SK-N-SH (cell line): ENCODE measurements around the gene EVA1A. TPM values are rescaled to one million over a fixed set of nuclear protein-coding genes. Genes with fewer than 3 reads are reported as not detected.
A peak's percentile ranks its signal among the peaks of the same experiment; 100 is the strongest.

Experiments used
- CTCF ChIA-PET: fragments of 300-600, 350-600 bp; formaldehyde crosslinking; extraction: SDS; loops from one replicate; lab custom pipeline; 2021; lab: Yijun Ruan, JAX
- POLR2A ChIA-PET: fragments of 350-600 bp; sonication (Branson Sonifier 250); formaldehyde crosslinking; extraction: SDS; loops from one replicate; lab custom pipeline; 2020; ENCODE audit warnings: antibody characterized with exemption, inconsistent platforms; lab: Yijun Ruan, JAX
- DNase-seq: peaks from one replicate; pipeline ENCODE4 v3.0.0; 2012
- H2AFZ ChIP-seq: fragments of 200-600 bp; sonication (generic); 2 replicates; pipeline ENCODE4 v1.8.1; 2016; ENCODE audit warnings: antibody characterized with exemption, mild to moderate bottlenecking, low read depth
- H3F3A ChIP-seq: fragments of 200-600 bp; sonication (generic); replicated peaks from 2 replicates; pipeline ENCODE3; 2016; ENCODE audit warnings: antibody characterized with exemption, mild to moderate bottlenecking; ENCODE audit not compliant: insufficient read depth
- H3K27ac ChIP-seq, 2 experiments: fragments of 200-500 bp in 1 of 2; fragments of 200-600 bp in 1 of 2; sonication (Bioruptor generic) in 1 of 2; sonication (generic), shearing (Covaris generic) in 1 of 2; 2 replicates each; pipeline versions ENCODE4 v1.5.1 to v1.6.1; 2014 to 2016; ENCODE audit warnings: low read depth in 2 of 2, inconsistent platforms in 1 of 2, low read length in 1 of 2, mild to moderate bottlenecking in 1 of 2, mixed read lengths in 1 of 2
- H3K27me3 ChIP-seq: fragments of 200-600 bp; sonication (generic), shearing (Covaris generic); 2 replicates; pipeline ENCODE4 v1.6.1; 2016; ENCODE audit warnings: mixed run types; ENCODE audit not compliant: insufficient read depth
- H3K36me3 ChIP-seq, 2 experiments: fragments of 200-500 bp in 1 of 2; fragments of 200-600 bp in 1 of 2; sonication (Bioruptor generic) in 1 of 2; sonication (generic) in 1 of 2; replicated peaks in 1 of 2; 2 replicates each; pipeline versions ENCODE3 to v1.5.1; 2014 to 2016; ENCODE audit warnings: low read length in 1 of 2, mild to moderate bottlenecking in 1 of 2; ENCODE audit not compliant: insufficient read depth in 2 of 2, control insufficient read depth in 1 of 2
- H3K4me1 ChIP-seq, 2 experiments: fragments of 200-500 bp in 1 of 2; fragments of 200-600 bp in 1 of 2; sonication (Bioruptor generic) in 1 of 2; sonication (generic), shearing (Covaris generic) in 1 of 2; 2 replicates each; pipeline versions ENCODE4 v1.5.1 to v1.6.1; 2014 to 2016; ENCODE audit warnings: low read depth in 1 of 2, low read length in 1 of 2, mixed run types in 1 of 2; ENCODE audit not compliant: insufficient read depth in 2 of 2, control insufficient read depth in 1 of 2
- H3K4me2 ChIP-seq: fragments of 200-600 bp; sonication (generic), shearing (Covaris generic); 2 replicates; pipeline ENCODE4 v1.6.1; 2017; ENCODE audit warnings: mixed run types
- H3K4me3 ChIP-seq, 2 experiments: fragments of 200-500 bp in 1 of 2; fragments of 200-600 bp in 1 of 2; sonication (Bioruptor generic) in 1 of 2; sonication (generic), shearing (Covaris generic) in 1 of 2; 2 replicates each; pipeline versions ENCODE4 v1.5.1 to v1.8.1; 2014 to 2016; ENCODE audit warnings: low read depth in 2 of 2, inconsistent platforms in 1 of 2, low read length in 1 of 2, mild to moderate bottlenecking in 1 of 2, mixed read lengths in 1 of 2, moderate library complexity in 1 of 2
- H3K79me2 ChIP-seq: fragments of 200-600 bp; sonication (generic); 2 replicates; pipeline ENCODE4 v1.8.1; 2017; ENCODE audit warnings: mild to moderate bottlenecking; ENCODE audit not compliant: insufficient read depth
- H3K9ac ChIP-seq: fragments of 200-600 bp; sonication (generic); 2 replicates; pipeline ENCODE4 v1.6.1; 2017; ENCODE audit warnings: mixed run types
- H3K9me2 ChIP-seq: fragments of 200-600 bp; sonication (generic); 2 replicates; pipeline ENCODE4 v1.6.1; 2017; ENCODE audit warnings: mixed run types
- H3K9me3 ChIP-seq: fragments of 200-600 bp; sonication (generic); 2 replicates; pipeline ENCODE4 v1.6.1; 2017; ENCODE audit warnings: mixed run types, mild to moderate bottlenecking, moderate library complexity
- H4K20me1 ChIP-seq: fragments of 200-600 bp; sonication (generic); 2 replicates; pipeline ENCODE4 v1.6.1; 2017; ENCODE audit warnings: mild to moderate bottlenecking, mixed run types; ENCODE audit not compliant: insufficient read depth
- CTCF ChIP-seq: fragments of 200-600 bp; sonication (generic); IDR thresholded peaks from 2 replicates; pipeline ENCODE4 v1.6.1; 2017; ENCODE audit warnings: antibody characterized with exemption, mild to moderate bottlenecking, moderate library complexity
- ELF1 ChIP-seq: IDR thresholded peaks from 2 replicates; pipeline ENCODE4 v1.4.0; 2012
- EP300 ChIP-seq, 2 experiments: IDR thresholded peaks; 2 replicates each; pipeline versions ENCODE4 v1.4.0 to v1.6.1; 2012; ENCODE audit warnings: borderline replicate concordance in 1 of 2, low read depth in 1 of 2, low read length in 1 of 2
- EZH2phosphoT487 ChIP-seq: fragments of 200-600 bp; sonication (generic); IDR thresholded peaks from 2 replicates; pipeline ENCODE4 v1.6.1; 2017; ENCODE audit warnings: low read depth, mixed run types, mild to moderate bottlenecking, antibody characterized with exemption, moderate library complexity, borderline replicate concordance
- FOXJ3 ChIP-seq: sonication (generic); formaldehyde crosslinking; IDR thresholded peaks from 2 replicates; pipeline ENCODE4 v1.5.1; 2020; ENCODE audit warnings: mild to moderate bottlenecking, missing genetic modification reagents
- GABPA ChIP-seq: IDR thresholded peaks from 2 replicates; pipeline ENCODE4 v1.4.0; 2012; ENCODE audit warnings: low read depth, mild to moderate bottlenecking
- JUND ChIP-seq: IDR thresholded peaks from 2 replicates; pipeline ENCODE4 v1.4.0; 2012
- MAX ChIP-seq: IDR thresholded peaks from 2 replicates; pipeline ENCODE4 v1.4.0; 2012; ENCODE audit warnings: low read depth
- NFIC ChIP-seq: IDR thresholded peaks from 2 replicates; pipeline ENCODE4 v1.4.0; 2012; ENCODE audit warnings: borderline replicate concordance
- PBX3 ChIP-seq: IDR thresholded peaks from 2 replicates; pipeline ENCODE4; 2012
- POLR2AphosphoS5 ChIP-seq: IDR thresholded peaks from 2 replicates; pipeline ENCODE4 v1.6.1; 2012; ENCODE audit warnings: low read depth, low read length
- RAD21 ChIP-seq: IDR thresholded peaks from 2 replicates; pipeline ENCODE4 v1.6.1; 2012; ENCODE audit warnings: mild to moderate bottlenecking, low read length
- RCOR1 ChIP-seq: fragments of 150-350 bp; IDR thresholded peaks from 2 replicates; pipeline ENCODE4 v1.6.1; 2017; ENCODE audit warnings: antibody characterized with exemption, low read length
- RFX5 ChIP-seq: IDR thresholded peaks from 2 replicates; pipeline ENCODE4 v1.6.1; 2012; ENCODE audit warnings: mild to moderate bottlenecking, improper control_type of control experiment, low read length
- SIN3A ChIP-seq: IDR thresholded peaks from 2 replicates; pipeline ENCODE4 v1.6.1; 2012; ENCODE audit warnings: low read depth, mild to moderate bottlenecking, low read length, moderate library complexity, borderline replicate concordance
- SMC3 ChIP-seq: IDR thresholded peaks from 2 replicates; pipeline ENCODE4 v1.6.1; 2012; ENCODE audit warnings: low read depth, low read length, improper control_type of control experiment
- USF1 ChIP-seq: IDR thresholded peaks from 2 replicates; pipeline ENCODE4 v1.4.0; 2012; ENCODE audit warnings: low read depth, borderline replicate concordance
- USF2 ChIP-seq: fragments of 150-350 bp; IDR thresholded peaks from 2 replicates; pipeline ENCODE4 v1.6.1; 2017; ENCODE audit warnings: antibody characterized with exemption, low read length, low read depth, borderline replicate concordance
- ZBTB33 ChIP-seq: IDR thresholded peaks from 2 replicates; pipeline ENCODE4 v1.4.0; 2012; ENCODE audit warnings: low read depth, borderline replicate concordance
- WGBS: methylation state at CpG from one replicate; pipeline ENCODE4 v1.1.6; 2017; ENCODE audit warnings: low lambda C conversion rate; 5-methylcytosine and 5-hydroxymethylcytosine counted together
- polyA plus RNA-seq, 3 experiments: library from polyadenylated mRNA; depleted of rRNA; stranded (reverse); fragments of >200 nt; gene quantifications; 2 replicates each; pipeline ENCODE4 v1.2.3, GENCODE V29; 2012

EVA1A gene
- polyA plus RNA-seq, 1 of the 3 experiments (the other 2 are of a cell fraction): 93.0 TPM

GRCh38 chr2:75604484-75604883 is 43.7 kb upstream of the EVA1A start:
- peaks cover 4% of the 10 kb centered on the region; the same call in 1 of the 2 replicates for H3K79me2 ChIP-seq
- no peaks in the 10 kb centered on the region for H3K9me3 ChIP-seq
- TF ChIP-seq EZH2phosphoT487 (no peak), JUND (no peak), USF1 (no peak), CTCF (no peak), GABPA (no peak), ZBTB33 (no peak), USF2 (no peak), EP300 (IDR thresholded peaks at IDR 0.05; ENCODE audit: borderline replicate concordance in 1 of 2, low read depth in 1 of 2, low read length in 1 of 2) (no peak), SIN3A (no peak), SMC3 (no peak), MAX (no peak), RAD21 (no peak), FOXJ3 (CRISPR knock-in tag) (no peak), PBX3 (no peak), NFIC (no peak), RCOR1 (no peak), ELF1 (no peak), POLR2AphosphoS5 (no peak), RFX5 (no peak)
- TF ChIP-seq, all 33 proteins: peak for 0
- ChIA-PET POLR2A (no interaction called here), CTCF (interaction anchor here (6.3 to 6.7 kb wide), 2 partner anchors 24 to 138 kb away, joined by 28 to 81 read pairs; no protein-coding TSS in a partner anchor)
- H3K4me1 ChIP-seq: peaks cover 11 to 61% of the 10 kb centered on the region in 2 experiments
- peaks cover 47% of the 10 kb centered on the region for H3F3A ChIP-seq
- no peaks in the 10 kb centered on the region for H3K9me2 ChIP-seq
- H3K27ac ChIP-seq: peak overlapping the region in 1 of 2 experiments; percentile 92; a peak in 2 of 4 replicates
- H3K36me3 ChIP-seq: no peaks in the 10 kb centered on the region
- no peaks in the 10 kb centered on the region for H4K20me1 ChIP-seq
- 40% methylated on average over 4 of the region's 4 CpGs for WGBS
- peak overlapping the region; percentile 66 for H3K4me2 ChIP-seq
- H2AFZ ChIP-seq: no peak overlapping the region; the same call in 1 of the 2 replicates
- no peak for DNase-seq
- no peak overlapping the region for H3K4me3 ChIP-seq
- H3K27me3 ChIP-seq: no peaks in the 10 kb centered on the region
- H3K9ac ChIP-seq: peak overlapping the region; percentile 68
